Activated CD4-positive, CD25-positive, alpha-beta regulatory T cell treated with anti-CD3 and anti-CD28 coated beads, Interleukin-2, amount 50 U/mL, for 72 hours (primary cell): ENCODE results near the gene DNTTIP2.
"Not testable (repeated sequence)": the region's sequence is repeated elsewhere in the genome, so short reads cannot be mapped to it uniquely, and the experiment has no call there.

Experiments
- DNase-seq: peaks from one replicate; pipeline ENCODE4 v3.0.0; 2021

Gene DNTTIP2, protein sequence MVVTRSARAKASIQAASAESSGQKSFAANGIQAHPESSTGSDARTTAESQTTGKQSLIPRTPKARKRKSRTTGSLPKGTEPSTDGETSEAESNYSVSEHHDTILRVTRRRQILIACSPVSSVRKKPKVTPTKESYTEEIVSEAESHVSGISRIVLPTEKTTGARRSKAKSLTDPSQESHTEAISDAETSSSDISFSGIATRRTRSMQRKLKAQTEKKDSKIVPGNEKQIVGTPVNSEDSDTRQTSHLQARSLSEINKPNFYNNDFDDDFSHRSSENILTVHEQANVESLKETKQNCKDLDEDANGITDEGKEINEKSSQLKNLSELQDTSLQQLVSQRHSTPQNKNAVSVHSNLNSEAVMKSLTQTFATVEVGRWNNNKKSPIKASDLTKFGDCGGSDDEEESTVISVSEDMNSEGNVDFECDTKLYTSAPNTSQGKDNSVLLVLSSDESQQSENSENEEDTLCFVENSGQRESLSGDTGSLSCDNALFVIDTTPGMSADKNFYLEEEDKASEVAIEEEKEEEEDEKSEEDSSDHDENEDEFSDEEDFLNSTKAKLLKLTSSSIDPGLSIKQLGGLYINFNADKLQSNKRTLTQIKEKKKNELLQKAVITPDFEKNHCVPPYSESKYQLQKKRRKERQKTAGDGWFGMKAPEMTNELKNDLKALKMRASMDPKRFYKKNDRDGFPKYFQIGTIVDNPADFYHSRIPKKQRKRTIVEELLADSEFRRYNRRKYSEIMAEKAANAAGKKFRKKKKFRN

DNA sequence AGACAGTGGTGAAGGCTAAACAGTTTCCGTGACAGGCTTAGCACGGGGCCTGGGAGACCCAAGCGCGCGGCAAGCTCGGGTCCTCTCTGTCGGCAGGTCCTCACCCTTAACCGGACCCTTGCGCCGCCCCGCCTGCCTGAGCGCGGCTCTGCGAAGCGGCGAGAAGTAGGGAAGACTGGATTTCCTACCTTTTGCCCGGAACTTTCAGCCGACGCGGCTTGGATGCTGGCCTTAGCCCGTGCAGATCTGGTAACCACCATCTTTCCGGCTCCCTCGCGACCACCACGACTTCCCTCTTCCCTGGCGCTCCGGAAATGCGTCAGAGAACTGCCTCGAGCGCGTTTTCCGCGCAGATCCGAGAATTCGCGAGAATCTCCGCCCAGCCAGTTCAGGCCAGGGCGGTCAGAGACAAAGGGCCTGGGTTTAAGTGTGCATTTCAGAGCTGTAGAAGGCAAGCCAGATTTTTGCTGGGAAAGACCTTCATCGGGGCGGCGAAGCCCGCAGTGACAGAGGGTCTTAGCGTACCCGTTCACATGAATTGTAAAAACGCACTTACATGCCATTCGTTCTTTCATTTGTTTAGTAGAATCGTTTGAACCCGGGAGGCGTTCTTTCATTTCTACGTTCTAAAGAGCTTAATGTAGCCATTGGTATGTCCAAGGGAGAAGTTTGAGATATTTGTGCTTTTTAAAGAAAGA is at the start of gene DNTTIP2:
Gene DNTTIP2 (minus strand): TSS at position 318 of the 698 bp plus-strand sequence. CDS start 58 bp downstream, at position 260.
- peak; percentile 84 for DNase-seq

DNA sequence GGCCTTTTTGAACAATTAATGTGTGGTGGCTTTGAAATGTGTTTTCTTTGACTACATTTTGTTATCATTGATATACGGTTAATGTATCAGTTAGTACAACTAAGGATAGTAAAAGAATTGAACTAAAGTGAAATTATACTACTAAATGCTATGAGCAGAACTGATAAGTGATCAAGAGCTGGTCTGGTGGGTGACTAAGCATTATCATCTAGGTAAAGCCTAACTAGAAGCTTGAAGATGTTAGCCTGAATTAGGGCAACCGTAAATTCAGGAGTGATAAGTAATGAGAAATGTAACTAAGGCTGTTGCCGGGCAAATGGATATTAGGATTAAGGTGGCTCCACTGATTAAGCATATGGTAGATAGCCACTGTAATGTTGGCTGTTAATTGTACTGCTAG is 46.2 kb upstream of the DNTTIP2 start:
- no peak for DNase-seq

DNA sequence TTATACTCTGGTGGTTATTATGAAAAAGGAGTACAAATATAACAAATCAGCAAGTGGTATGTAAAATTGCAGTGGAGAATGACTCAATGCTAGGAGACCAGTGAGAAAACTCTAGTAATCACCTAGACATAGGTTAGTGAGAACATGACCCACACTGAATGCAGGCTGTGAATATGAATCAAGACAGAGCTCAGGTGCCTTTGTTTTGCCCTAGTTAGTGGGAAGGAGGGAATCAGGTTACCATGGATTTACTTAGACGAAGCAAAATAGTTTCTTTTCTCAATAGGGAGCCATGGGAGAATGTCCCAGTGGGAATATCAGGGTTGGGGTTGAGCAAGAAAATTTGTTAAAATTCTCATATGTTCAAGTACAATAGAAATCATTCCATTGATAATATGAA is 40.8 kb upstream of the DNTTIP2 start:
- DNase-seq = no peak

DNA sequence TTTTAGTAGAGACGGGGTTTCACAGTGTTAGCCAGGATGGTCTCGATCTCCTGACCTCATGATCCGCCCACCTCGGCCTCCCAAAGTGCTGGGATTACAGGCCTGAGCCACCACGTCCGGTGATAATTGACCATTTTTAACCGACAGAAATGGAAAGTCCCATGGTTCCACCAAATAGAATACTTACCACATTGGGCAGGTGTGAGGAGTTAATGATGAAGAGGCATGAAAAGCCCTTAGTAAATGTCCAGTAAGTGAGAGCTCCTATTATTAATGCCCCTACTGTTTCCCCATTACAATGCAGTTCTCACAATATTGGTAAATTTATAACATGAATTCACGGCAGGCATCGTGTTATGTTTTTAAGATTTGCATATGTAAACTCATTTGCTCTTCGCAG is 38.3 kb upstream of the DNTTIP2 start:
- no peak for DNase-seq

DNA sequence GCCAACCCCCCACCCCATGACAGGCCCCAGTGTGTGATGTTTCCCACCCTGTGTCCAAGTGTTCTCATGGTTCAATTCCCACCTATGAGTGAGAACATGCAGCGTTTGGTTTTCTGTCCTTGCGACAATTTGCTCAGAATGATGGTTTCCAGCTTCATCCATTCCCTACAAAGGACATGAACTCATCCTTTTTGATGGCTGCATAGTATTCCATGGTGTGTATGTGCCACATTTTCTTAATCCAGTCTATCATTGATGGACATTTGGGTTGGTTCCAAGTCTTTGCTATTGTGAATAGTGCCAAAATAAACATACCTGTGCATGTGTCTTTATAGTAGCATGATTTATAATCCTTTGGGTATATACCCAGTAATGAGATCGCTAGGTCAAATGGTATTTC is 31.9 kb upstream of the DNTTIP2 start:
- not testable (repeated sequence) for DNase-seq

DNA sequence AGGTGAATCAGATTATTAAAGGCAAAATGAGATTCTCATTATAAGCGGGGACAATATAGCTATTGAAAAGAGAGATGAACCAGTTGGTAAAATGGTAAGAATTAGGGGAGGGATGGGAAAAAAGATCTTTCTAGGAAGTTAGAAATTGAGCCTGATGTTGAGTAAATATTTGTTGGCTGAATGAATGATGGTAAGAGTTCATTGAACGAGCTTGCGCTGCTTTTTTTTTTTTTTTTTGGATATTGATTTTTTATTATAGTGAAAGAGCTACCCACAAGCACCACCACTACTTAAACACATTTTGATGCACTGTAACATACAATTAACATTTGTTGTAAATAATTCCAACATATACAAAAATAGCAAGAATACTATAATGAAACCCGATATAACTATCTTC is 31.3 kb upstream of the DNTTIP2 start:
- no peak for DNase-seq

DNA sequence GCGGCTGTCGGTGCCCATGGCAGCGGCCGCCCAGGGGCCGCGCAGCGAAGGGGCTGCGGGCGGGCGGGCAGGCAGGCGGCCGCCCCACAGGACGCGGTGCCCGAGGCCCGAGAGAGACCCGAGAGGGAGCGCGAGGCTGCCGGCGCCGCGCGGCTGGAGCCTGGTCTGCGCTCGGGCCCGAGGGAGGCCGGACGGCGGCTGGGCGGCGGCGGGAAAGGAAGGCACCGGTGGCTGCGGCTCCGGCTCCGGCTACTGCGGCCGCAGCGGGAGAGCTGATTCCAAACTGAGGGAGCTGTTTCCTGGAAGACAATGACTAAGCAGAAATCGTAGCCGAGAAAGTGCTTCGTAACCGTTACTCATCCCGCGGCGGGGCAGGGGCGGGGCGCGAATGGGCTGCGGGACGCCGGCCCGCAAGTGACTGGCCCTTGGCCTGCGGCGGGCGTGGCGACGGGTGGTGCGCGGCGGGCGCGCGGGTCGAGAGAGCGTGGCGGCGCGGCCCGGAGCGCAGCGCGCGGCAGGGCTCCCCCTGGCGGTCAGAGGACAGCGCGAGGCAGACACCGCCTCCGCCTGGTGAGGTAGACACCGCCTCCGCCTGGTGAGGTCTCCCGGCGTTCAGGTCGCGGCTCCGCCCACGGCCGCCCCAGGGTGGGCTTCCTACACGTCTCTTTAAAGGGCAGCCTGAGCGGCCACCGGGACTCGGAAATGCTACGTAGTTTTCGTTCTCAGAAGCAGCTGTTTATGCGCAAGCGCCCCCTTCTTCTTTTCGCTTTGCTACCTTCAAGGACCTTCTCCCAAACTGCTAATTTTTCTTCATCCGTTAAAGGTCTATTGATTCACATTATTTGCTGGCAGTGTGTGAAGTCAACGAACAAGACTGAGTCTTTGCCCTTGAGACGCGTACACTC is 30.4 kb upstream of the DNTTIP2 start, which contains the start of gene GCLM:
Gene GCLM (minus strand): TSS at position 285 of the 905 bp plus-strand sequence. CDS start 267 bp downstream, at position 18.
- peak; percentile 96 for DNase-seq

DNA sequence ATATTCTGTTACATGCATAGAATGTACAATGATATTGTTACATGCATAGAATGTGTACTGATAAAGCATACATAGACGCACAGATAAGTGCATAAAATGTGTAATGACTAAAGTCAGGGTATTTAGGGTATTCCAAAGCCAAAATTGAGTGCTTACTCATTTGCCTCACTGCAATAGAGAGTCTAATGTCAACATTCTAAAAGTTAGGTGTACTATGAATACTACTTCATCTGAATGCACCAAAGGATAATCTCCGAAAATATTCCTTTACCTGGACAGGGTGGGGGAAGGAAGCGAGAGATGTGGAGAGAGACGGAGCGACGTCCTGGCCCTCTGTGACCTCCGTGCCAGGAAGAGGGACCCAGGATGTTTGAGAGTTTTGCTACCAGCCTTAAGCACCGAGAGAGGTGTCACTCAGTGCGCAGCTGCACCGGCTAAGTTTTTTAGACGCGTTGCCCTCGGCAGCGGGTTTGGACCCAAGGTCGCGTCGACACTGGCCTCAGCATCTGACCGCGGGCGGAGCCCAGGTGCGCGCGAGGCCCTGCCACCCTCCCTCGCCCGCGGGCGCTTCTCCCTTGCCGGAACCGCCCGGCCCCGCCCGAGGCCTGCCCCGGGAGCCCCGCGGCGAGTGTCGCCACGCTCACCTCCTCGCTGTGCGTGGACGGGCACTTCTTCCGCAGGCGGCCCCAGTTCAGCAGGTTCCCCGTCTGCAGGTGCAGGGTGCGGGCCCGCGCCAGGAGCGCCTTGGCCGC is 29.6 kb upstream of the DNTTIP2 start:
- DNase-seq = peak; percentile 70

DNA sequence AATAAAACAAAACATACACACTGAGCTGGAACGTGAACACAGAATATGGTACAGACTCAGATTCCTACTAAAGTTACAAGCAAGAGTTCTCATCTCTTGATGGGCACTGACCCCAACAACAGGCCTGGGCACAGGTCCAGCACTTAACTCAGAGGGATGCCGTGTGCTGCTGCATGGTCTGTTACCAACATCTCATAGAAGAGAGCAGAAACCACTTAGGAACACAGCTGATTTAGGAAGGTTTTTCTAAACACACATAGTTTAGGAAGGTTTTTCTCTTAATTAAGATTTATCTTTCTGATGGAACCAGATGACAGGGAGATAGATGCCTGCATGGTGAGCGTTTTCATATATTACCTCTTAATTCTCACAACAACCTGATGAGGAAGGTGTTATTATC is 28.7 kb upstream of the DNTTIP2 start:
- no peak for DNase-seq

DNA sequence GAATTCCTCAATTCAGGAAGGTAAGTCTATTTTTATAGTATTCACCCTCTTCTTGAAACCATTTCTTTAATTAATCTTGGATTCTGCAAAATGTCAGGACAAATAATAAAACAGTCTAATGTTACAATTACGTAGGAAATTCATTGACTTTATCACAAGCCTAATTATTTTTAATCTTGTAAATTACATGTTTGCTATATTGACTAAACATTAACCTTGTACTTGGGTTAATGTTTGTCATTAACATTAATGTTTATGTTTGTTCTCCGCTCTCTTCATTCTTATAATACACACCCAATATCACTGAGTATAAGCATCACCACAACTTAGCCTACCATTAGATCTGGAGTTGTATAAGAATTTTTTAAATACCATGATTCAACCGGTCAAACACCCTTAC is 27.5 kb upstream of the DNTTIP2 start:
- DNase-seq = no peak

DNA sequence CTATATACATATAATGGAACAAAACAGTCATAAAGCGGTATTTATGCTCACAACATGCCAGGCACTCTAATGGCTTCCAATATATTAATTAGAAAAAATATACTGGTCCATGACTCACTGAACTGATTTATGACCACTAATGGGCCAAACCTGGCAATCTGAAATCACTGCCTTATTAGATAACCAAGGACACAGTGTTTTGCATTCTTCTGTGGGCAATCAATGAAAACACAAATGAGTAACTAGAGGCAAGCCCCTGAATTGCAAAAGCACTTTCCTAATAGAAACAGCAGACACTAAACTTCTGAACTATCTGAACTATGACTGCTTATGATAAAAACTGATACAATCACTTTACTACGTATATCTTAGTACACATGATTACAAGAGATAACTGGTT is 26.7 kb upstream of the DNTTIP2 start:
- no peak for DNase-seq

DNA sequence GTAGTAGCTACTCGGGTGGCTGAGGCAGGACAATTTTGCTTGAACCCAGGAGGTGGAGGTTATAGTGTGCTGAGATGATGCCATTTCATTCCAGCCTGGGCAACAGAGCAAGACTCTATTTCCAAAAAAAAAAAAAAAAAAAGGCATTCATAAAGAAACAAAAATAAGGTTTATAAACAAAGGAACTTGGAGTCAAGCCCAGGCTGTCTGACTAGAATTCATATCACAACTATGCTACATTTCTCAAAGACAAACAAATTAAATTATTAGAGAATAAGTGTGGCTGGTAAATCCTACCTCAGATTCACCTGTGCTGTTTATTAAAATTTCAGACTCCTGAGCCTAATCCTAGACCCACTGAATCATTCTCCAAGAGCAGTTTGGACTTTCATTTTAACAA is 26.0 kb upstream of the DNTTIP2 start:
- DNase-seq = no peak

DNA sequence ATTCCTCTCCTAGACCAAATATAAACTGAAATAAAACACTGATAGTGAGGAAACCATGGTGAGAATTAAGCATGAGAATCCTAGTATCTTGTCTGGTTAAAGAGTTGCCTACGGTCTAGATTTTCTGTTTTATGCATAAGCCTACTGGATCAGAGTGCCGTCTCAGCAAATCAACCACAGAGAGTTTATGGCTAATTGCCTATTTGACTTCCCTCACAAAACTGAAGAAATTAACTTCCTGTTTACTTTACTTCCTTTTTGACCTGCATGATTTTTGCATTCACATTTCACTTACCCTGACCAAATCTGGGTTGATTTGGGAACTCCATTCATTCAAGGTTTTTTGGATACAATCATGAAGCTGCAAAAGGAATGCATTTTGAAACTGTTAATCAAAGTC is 25.2 kb upstream of the DNTTIP2 start:
- no peak for DNase-seq

DNA sequence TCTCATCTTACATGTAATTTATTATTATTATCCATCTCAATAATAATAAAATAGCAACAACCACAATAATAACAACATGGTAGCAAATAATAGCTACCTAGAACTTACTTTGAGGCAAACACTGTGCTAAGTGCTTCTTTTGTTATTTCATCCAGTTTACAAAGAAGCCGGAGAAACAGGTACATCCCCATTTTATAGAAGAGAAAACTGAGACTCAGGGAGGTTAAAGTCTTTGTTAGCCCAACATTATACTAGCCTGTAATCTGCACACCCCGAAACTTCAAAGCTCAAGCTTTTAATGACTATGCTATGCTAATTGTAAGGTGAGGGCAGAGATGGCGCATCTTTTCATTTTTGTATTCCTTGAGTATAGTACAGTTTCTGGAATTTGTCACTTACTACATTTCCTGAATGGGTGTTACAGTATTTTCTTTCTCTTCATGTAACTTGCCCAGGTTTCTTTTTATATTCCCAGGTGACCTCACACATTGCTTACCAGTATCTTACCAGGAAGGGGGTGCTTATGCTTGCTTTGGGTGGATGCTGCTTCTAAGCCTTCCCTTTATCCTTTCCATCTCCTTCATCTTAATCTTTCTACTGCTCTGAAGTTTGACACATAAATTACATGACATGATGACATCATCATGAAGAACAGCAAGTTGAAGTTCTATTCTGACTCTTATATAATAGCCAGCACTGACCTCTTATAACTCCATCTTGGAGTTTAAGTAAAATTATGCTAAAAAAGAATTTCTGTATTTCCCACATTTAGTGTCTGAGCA is 21.9 kb upstream of the DNTTIP2 start:
- no peak for DNase-seq

DNA sequence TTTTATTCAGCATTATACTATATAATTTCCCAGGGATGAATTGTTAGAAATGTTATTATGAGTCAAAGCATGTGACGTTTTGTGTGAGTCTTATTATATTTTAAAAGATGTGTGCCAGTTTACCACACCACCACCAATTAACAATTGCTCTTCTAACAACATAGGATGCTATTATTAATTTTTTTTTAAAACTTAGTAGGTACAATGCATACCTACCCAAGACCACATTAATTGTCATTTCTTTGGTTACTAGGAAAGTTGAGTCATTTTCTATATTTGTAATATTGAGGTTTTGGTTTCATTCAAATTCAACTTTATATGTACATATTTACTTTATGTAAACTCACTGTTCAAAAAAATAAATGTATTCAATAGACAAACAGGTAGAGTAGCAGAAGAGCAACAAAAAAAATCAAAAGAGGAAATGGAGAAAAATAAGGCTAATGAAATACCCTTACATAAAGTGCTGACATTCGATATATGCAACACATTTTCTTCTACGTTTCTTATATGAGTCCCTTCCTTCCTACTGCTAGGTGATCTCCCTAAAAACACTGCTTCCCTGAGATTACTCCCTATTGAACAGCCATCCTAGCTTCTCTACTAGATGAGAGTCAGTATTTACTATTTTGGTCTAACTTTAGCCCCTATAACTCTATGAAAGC is 20.7 kb upstream of the DNTTIP2 start:
- no peak for DNase-seq

DNA sequence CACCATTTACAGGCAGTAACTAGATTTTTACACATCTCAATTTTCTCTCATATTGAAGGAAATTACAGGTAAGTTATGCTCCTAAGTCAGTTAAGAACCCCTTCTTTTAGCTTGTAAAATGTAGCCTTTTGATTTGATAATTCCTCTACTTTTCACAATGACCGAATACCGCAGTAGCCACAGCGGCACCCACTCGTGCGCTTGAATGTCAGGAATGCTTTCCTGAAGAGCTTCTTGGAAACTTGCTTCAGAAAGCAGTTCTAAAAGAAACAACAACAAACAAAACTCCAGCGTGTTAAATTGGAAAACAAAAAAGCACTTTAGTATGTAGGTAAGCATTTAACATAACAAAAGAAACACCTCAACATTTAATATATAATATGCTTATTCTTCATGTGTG is 9.9 kb upstream of the DNTTIP2 start:
- no peak for DNase-seq

DNA sequence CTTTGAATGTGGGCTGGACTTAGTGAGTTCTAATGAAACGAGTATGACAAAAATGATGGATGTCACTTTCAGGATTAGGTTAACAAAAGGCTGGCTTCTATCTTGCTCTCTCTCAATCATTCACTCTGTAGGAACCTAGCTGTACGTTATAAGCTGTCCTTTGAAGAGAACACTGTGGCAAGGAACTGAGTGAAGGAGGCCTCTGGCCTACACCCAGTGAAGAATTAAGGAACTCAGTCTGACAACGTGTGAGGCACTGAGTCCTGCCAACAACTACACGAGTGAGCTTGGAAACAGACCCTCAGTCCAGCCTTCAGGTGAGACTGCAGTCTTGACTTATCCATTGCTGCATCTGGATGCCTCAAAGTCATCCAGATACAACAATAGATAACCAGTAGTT is 3.3 kb upstream of the DNTTIP2 start:
- no peak for DNase-seq

DNA sequence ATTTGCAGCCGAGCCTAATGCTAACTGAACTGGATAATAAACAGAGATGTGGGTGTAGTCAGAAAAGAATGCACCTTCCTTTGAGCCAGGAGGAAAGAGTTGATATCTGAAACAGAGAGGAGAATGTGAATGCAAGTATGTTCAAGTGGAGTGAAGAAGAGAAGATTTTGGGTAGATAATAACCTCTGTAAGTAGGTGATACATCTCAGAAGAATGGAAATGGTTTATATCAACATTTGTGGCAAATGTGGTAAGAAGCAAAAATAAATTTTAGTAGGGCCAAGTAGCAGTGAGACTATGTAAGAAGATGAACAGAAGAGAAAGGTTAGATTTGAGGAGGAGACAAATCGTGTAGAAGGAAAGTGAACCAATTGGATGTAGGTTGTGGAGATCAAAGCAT is 1.7 kb upstream of the DNTTIP2 start:
- no peak for DNase-seq

DNA sequence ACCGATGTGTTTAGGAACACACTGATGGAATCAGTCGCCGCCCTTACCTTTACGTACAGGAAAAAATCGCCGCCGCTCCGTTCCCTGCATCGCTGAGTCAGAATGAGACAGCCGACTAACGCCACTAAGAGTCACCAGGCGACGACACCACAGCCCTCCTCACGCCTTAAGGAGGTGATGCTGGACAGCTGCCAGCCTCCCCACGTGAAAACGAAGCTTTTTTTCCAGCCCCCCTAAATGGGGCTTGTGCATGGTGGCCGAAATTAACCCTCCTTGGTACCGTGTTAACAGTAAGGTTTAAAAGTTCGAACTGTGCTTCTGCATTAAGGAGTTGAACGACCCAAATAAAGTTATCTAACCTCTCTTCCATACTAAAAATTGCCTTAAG is 511 bp downstream of the DNTTIP2 start:
- peak; percentile 62 for DNase-seq

DNA sequence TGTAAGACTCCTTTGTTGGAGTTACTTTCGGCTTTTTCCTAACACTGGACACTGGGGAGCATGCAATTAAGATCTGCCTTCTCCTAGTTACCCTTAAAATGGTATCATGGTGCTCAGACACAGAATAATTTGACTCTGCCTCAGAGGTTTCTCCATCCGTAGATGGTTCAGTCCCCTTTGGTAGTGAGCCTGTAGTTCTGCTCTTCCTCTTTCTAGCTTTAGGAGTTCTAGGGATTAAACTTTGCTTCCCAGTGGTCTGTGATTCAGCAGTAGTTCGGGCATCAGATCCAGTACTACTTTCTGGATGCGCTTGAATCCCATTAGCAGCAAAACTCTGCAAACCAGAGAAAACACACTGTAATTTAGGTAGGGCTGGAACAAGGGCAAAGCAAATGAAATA is 1.5 kb downstream of the DNTTIP2 start:
- no peak for DNase-seq
